Measurements from ENCODE around the gene ENPP3.

DNA sequence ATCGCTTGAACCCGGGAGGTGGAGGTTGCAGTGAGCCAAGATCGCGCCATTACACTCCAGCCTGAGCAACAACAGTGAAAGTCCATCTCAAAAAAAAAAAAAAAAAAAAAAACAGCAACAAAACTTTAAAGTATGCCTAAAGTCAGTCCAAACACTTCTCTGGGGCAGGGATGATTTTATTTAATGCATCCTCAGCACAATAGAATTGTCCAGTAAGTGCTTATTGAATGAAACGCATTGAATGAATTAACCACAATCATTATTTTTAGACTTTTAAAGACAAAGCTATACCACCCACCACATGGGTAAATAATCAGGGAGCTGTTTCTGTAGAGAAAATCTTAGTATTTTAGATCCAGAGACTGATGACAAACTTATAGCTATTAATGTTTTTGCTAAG is 90.4 kb downstream of the ENPP3 start:
- no peak for TF ChIP-seq EZH2phosphoT487 (IDR thresholded peaks at IDR 0.05; ENCODE audit: insufficient read depth, low read depth)
- TF ChIP-seq EZH2 (IDR thresholded peaks at IDR 0.05; ENCODE audit: insufficient read depth, poor library complexity, severe bottlenecking) = no peak

All from GM23248 (cell line).